HG02981 (cell line): Measurements from ENCODE around the gene PCNX4.
"Not testable (repeated sequence)": the region's sequence is repeated elsewhere in the genome, so short reads cannot be mapped to it uniquely, and the experiment has no call there.

Experiments
- ATAC-seq: cut with Tn5 transposase; IDR thresholded peaks from one replicate; pipeline ENCODE4 v1.9.1; 2021; ENCODE audit warnings: mild to moderate bottlenecking, moderate library complexity; ENCODE audit not compliant: unreplicated experiment

The PCNX4 gene

DNA sequence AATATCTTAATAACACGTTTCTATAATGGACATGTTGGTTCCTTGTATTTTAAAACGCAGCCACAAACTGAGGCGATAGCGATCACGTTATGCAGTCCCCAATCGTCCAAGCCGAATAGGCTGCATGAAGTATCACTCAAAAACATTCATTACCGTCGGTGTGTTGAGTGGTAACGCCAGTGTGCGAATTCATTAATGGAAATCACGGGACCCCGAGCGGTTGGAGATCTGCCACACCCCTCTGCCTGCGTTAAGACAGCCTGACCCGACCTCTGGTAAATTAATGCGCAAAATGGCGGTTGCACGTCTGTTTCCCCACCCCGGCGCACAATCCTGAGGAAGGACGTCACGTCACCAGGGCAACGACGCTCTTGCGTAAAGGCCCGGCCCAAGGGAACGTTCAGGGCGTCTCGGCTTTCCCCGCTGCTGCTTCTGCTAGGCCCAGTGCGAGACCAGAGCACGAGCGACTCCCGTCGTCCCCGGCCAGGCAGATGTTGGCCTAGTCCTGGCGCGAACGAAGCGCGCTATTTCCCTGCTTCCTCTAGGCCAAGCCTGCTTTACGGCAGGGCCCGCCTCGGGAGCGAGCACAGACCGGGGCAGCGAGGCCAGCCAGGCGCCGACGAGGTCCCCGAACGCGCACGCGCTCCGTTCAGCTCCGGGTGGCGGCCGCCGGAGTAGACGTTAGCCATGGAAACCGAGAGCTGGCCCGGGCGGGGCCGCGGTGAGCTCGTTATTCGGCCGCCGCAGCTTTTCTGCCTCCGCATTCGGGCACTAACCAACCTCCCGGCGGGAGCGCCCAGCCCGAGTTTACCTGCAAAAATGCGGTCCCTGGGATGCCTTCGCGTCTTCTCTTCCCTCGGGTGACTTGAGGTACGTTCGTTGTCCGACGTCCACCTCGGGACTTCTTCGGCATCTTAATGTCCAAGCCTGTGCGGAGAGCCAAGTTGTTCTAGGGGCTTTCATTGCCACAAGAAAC, at the start of gene PCNX4:
TSS of gene PCNX4 (plus strand) at position 374 of the 976 bp plus-strand sequence. CDS start 15,716 bp downstream, outside the sequence.
- peak; percentile 95 for ATAC-seq

DNA sequence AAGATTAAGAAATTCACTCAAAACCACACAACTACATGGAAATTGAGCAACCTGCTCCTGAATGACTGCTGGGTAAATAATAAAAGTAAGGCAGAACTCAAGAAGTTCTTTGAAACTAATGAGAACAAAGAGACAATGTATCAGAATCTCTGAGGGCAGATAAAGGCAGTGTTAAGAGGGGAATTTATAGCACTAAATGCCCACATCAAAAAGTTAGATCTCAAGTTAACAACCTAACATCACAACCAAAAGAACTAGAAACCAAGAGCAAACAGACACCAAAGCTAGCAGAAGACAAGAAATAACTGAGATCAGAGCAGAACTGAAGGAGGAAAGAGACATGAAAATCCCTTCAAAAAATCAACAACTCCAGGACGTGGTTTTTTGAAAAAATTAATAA, 43.7 kb upstream of the PCNX4 start:
- not testable (repeated sequence) for ATAC-seq

DNA sequence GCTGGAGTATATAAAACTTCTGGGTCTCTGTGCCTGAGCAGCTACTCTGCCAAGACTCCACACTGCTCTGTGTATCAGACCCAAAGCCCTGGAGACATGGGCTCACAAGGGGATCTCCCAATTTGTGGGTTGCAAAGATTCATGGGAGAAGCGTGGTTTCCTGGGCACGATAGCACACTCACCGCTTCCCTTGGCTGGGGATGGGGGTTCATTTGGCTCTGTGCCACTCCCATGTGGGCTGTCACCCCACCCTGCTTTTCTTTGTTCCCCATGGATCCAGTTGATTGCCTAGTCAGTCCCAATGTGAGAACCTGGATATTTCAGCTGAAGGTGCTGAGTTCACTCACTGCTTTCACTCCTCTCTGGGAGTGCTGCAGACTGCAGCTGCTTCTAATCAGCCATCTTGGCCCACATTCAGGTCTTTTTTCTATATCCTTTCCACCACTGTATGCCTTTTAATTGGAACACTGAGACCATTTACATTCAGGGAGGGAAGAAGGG, 40.0 kb upstream of the PCNX4 start:
- ATAC-seq, result no peak

DNA sequence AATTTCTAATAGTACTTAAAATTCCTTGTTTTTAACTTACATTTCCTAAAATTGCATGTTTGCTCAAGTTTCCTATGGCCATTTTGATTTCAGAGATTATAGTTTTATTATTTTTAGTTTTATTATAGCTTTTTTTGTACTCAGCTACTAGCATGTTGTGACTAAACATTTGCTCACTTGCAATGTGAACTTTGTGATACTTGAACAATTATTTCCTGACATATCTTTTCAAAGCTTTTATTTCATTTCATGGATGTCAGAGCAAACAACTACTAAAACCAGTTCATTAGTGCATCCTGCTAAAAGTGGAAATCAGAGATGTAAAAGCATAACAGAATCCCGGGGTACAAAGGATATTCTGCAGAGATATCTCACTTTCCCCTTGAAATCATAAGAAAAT, 33.6 kb upstream of the PCNX4 start:
- no peak for ATAC-seq

DNA sequence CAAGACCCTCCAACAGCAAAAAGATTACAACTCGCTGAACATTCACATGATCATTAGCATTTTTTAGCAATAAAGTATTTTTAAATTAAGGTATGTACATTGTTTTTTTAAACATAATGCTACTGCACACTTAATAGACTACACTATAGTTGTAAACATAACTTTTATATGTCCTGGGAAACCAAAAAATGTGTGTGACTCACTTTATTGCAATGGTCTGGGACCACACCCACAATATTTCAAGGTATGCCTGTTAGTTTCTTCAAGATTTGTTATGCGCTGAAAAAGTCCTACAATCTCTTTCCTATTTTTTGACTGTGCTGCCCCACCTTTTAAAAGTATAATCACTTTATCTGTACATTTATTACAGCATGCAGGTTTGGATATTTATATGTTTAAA, 30.4 kb upstream of the PCNX4 start:
- no peak for ATAC-seq

DNA sequence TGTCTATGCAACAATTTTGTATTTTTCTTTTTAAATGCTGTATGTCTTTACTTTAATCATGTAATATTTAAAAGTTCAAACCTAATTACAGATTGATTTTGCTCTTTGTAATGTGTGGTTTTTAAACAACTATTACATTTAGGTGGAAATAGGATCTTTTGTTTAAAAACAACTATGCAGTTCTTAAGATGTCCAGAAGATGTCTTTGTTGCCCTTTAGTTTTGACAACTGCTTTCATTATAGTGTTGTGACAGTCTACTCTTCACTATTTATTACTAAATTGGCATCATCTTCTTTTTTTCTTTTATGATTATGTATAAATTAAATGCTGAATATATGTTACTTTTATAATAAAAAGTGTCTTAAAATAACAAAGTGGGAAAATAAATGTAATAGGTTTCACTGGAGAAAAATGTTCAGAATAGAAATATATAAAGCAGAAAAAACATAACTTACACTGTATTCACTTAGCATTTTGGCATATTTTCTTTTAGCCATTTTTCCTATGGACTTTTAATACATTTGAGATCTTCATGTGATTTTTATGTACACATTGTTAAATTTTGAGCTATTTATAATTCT, 27.1 kb upstream of the PCNX4 start:
- no peak for ATAC-seq

DNA sequence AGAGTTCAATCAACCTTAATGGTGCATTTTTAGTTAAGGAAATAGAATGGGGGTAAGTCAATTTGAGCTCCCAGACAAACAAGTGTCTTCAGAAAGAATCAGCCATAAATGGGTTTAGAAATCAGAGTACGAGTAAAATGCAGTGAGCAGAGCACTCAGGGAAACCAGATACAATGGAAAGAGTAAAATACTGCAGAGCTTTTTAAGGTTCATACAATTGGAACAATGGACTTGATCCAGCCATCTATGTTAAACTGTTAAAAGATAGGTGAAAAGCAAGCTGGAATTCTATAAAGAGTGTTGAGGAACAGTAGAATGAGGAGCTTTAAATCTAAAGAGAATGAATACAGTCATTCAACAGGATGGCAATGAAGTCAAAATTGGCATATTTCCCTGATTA, 23.8 kb upstream of the PCNX4 start:
- no peak for ATAC-seq

DNA sequence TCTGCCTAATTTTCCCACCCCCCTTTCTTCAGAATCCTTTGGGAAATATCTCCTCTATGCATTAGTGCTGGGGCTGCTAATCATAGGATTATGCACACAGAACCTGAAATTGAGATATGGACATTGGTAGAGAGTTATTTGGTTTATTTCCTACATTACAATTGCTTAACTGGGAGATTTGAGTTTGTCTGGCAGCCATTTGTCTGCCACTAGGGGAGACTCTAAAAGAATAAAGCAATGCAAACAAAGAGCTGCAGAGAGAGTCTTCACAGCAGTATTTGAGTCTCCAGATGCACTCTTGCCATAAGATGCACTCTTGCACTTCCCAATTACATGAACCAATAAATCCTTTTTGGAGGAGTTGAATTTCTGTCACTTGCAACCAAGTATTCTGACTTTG, 12.0 kb upstream of the PCNX4 start:
- no peak for ATAC-seq

DNA sequence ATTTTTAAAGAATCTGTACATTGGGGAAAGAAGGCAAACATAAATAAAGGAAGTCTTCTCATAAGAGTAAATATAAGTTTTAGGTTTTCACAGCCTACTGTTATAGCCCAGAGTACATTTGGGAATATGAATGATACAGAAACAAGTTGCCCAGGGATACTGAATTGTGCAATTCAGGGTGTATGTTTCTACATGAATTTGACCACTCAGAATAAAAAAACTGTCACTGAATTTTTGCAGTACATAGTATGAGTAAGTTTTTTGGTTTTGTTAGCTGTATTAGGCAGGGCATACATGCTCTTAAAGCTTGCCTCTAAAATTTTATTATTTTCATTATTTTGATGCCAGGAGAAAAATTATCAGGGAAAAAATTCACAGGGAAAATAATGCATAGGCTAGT, 6.6 kb upstream of the PCNX4 start:
- ATAC-seq, result no peak

DNA sequence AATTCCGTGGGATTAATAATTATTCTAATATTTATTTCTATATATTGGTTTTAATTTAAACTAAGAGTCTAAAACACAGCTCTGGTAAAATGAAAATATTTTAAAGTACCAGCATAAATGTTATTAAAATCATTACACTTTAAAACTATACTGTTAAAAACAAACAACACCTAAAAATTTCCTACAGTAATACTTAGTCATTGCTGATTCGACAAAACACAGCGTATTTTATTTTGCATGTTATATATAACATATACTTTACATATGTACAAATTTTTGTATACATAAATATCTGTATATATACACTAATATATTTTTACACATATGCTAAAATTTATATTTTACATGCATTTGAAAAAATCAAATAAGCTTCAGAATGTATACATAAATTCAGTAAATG, 6.0 kb upstream of the PCNX4 start:
- ATAC-seq, result no peak

DNA sequence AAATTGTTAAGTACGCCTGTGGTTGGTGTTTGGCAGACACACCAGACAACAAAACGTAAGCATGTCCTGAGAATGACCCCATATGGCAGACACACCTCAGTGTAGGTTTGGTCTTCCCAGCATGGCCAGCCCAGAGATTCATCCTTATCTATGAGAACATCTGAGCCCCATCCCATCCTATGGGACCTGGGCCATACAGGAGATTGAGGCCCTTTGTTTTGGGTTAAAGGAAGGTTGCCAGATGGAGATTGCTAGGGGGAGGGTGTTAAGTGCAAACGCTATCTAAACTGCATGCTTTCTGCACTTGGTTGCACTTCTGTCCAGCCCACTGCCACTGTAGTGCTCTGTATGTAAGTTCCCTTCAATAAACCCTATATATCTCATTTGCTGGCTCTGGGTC, 4.1 kb upstream of the PCNX4 start:
- ATAC-seq, result no peak

DNA sequence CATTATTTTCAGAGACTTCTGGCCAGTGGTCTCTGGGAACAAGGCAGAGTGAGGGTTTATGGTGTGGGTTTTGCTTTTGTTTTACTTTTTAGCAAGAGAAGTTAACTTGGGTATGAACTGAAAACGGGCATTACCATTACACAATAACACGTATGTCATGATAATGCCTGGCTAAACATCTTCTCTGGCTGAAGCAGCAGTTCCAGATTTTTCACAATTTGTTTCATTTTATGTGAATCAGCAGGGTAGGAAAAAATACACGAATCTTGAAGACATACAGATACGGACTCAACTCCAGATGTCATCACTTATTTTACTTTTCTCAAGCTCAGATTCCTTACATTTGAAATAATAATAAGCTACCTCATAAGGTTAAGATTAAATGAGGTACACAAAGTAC, 2.5 kb upstream of the PCNX4 start:
- no peak for ATAC-seq

DNA sequence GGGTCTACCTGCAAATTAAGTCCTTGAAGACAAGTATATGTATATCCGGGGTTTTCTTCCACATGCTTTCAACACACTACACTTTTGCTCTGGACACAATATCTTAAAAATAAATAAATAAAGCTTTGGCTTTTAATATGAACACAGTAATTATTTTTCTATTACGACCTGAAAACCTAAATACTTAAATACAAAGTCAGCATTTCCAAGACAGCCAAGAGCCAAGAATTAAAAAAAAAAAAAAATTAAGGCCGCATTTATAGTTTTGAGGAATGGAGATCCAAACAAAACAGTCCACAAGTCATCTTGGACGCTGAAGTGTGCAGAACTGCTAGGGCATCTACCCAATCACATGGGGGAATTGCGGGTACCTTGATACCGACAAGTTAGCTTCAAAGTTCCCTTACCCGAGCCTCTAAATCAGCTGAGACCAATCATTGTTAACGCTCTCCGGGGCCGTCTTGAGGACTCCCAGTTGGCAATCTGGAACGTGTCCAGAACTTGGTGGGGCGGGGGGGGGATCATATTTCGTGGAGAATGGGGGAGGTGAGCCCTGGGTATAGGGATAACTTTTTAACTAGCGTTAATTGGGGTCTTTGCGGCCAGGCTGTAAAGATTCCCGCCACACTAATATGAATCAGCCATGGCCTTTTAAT, 731 bp upstream of the PCNX4 start:
- ATAC-seq, result no peak

DNA sequence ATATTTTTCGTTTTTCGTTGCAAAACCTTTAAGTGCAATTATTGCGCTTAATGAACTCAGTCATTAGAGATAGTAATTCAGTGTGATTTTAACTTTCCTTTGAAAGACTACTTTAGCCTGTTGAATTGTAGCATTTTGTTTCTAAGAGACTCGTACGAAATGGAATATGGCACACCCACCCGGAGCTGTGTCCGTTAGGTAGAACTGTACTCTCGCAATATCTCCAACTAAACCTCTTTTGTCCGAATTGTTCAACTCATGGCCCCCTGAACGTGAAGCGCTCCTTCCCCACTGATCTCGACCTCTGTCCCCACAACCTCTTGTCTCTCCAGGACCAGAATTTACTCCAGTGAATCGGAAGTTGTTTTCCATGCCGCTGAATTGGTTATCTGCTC, 800 bp downstream of the PCNX4 start:
- ATAC-seq, result no peak

DNA sequence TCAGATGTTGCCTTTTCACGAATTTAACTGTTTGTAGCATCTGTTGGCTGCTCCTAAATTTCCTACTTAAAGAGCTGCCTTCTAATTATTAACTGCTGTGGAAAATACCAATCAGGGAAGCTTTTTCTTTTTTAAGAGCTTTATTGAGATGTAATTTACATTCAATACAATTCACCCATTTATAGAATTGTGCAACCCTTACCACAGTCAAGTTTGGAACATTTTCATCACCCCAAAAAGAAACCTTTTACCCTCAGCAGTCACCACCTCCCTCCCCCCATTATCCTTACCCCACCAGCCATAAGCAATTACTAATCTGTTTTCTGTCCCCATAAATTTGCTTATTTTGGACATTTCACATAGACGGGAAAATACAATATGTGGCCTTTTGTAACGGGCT, 1.4 kb downstream of the PCNX4 start:
- ATAC-seq, result no peak

DNA sequence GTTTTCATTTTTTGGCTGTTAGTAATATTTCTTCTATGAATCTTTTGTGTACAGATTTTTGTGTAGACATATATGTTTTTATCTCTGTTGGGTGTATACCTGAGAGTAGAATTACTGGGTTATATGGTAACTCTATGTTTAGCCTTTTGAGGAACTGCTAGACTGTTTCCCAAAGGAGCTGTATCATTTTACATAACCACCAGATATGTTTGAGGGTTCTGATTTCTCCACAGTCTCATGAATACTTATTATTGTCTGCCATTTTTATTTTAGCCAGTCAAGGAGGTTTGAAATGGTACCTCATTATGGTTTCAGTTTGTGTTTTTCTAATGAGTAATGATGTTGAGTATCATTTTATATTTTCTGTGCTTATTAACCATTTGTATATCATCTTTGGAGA, 1.9 kb downstream of the PCNX4 start:
- no peak for ATAC-seq

DNA sequence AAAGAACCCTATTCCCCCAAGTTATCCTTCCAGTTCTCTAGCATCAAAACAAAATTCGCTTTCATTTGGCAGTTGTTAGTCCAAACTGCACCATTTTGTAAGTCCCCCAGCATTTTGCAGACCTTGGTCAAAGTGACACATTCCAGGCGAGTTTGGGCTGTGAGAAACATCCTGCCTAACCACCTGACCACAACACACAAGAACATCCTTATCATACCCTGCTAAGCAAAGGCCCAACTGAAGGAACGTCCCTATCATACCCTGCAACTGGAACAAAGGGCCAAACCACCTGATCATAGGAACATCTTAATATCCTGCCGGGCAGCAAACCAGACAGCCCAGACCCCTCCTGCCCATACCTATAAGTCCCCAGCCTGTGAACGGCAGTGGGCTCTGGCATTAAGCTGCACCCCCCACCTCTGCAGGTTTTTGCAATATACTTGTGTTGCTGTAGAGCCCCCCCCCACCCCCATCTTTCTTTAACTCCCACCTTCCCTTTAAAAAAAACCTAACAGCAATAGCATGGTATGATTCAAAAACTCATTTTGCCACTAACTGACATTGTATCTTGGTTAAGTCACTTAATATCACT, 2.7 kb downstream of the PCNX4 start:
- ATAC-seq, result no peak

DNA sequence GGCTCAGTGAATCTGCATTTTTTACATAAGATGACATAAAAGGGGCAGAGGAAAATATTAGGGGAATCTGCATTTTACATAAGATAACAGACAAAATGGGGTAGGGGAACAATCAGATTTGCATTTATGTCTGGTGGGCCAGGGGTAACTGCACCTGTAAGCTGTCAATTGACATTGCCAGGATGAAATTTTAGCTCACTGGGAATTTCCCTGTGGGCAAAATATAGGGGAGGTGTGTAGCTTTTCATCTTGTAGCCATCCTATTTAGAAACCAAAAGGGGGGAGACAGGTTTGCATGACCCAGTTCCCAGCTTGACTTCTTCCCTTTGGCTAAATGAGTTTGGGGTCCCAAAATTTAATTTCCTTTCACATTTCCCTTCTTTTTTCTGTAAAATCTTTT, 3.5 kb downstream of the PCNX4 start:
- no peak for ATAC-seq

DNA sequence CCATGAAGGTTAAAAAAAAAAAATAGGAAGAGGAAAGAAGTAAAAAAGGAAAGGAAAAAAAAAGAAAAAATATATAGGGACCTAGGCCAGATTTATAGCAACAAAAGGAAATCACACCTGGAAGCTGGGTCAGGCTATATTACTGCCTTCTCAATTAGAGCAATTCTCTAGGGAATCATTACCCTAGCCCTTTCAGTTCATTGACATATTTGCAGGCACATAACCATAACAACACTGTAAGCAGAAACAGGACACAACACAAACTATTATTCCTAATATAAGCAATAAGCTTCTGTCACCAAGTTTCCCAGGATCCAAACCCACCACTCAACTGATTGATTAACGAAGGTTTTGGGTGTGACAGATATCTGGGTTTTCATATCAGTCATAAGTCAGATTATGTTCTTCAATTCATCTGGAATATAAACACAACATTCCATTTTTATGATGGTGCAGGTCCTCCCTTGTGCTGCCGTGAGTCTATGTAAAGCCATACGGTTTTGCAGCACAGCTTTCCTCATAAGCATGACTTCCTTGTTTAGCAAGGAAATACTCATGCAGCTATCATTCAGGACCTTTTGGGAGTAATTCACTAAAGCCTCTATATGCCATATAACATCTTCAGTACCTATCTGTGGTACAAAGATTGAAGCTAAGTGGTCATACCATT, 4.2 kb downstream of the PCNX4 start:
- no peak for ATAC-seq

DNA sequence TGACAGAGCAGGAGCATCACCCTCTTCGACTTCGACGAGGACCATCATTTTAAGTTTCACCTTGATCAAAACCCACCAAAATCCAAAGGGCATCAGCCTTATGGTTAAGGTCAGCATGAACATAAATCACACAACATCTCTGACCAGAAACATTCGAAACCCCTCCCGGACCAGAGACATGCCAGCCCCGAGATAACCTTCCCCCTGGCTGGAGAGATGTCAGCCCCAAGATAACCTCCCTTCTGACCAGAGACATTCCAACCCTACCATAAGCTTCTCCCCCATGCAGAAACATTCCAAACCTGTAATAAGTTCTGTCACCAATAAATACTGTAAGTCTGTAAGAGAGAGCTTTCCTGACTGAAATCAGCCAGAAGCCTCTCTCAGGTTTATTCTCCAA, 6.3 kb downstream of the PCNX4 start:
- no peak for ATAC-seq

DNA sequence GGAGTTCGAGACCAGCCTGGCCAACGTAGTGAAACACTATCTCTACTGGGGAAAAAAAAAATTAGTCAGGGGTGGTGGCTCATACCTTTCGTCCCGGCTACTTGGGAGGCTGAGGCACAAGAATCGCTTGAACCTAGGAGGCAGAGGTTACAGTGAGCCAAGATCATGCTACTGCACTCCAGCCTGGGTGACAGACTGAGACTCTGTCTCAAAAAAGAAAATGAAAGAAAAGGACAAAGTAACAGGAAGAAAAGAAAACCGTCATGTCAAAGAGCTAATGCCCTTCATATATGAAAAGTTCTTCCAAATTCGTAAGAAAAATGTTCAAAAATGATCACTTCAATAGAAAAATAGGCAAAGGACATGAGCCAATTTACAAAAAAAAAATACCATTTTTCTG, 8.1 kb downstream of the PCNX4 start:
- not testable (repeated sequence) for ATAC-seq
